Adipose tissue (tissue), 3 donors: ENCODE measurements around the gene SLK. TPM values are rescaled to one million over a fixed set of nuclear protein-coding genes. Genes with fewer than 3 reads are reported as not detected.

ENCODE experiments used
- H3K27ac ChIP-seq: one replicate; pipeline ENCODE4 v1.5.1; 2013; ENCODE audit warnings: low read depth, low read length
- WGBS, 3 donors: extraction: QIAGEN DNeasy Blood & Tissue Kit; methylation state at CpG; one replicate each; pipeline ENCODE4 v1.1.7; 2013; 5-methylcytosine and 5-hydroxymethylcytosine counted together
- polyA plus RNA-seq, 3 donors: library from polyadenylated mRNA; stranded (reverse); fragments of 200-250 nt; gene quantifications; one replicate each; pipeline ENCODE4 v1.2.3, GENCODE V29; 2013
- donor health status: healthy with polysubstance abuse.
- donor health status: Bipolar disorder and iron deficiency.
- donor health status: healthy.

Gene SLK
- polyA plus RNA-seq, 3 donors, result 8.2 to 21.3 (median 17.1) TPM

DNA sequence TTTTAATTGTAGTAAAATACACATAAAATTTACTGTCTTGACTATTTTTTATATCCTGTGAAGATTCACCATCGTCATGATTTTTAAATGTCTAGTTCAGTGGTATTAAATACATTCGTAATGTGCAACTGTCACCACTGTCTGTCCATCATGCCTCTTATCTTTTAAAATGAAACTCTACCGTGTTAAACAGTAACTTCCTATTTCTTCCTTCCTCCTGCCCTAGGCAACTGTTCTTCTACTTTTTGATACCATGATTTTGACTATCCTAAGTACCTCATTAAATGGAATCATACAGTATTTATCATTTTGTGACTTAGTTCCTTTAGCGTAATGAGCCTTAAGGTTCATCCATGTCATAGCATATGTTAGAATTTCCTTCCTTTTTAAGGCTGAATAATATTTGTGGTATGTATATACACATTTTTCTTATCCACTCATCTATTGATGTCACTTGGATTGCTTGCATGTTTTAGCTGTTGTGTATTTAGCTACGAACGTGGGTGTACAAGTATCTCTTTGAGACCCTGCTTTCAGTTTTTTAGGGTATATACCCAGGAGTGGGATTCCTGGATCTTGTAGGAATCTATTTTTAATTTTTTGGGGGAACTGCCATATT, 13.5 kb downstream of the SLK start:
- no peak overlapping the region for H3K27ac ChIP-seq
- WGBS, 3 donors, result 61 to 74% (median 64%) methylated on average over 6 of the region's 6 CpGs

DNA sequence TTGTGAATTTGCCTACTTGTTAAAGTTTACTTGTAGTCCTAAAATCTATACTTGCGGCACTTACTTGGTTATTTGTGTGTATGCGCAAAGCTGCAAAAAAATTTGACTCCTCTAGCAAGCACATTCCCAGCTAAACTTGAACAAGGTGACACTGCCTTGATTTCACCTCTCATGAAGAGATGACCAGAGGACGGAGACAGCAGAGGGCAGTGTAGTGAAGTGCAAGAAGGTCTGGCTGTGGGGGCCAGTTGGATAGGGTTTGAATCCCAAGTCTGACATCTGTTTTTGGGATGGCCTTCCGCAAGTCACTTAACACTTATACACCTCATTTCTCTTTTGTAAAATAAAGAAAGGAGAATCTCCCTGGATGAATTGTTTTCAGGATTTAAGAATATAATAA, 15.7 kb downstream of the SLK start:
- H3K27ac ChIP-seq, result no peak overlapping the region
- WGBS, 3 donors, result 94 to 97% (median 96%) methylated on average over 4 of the region's 4 CpGs

DNA sequence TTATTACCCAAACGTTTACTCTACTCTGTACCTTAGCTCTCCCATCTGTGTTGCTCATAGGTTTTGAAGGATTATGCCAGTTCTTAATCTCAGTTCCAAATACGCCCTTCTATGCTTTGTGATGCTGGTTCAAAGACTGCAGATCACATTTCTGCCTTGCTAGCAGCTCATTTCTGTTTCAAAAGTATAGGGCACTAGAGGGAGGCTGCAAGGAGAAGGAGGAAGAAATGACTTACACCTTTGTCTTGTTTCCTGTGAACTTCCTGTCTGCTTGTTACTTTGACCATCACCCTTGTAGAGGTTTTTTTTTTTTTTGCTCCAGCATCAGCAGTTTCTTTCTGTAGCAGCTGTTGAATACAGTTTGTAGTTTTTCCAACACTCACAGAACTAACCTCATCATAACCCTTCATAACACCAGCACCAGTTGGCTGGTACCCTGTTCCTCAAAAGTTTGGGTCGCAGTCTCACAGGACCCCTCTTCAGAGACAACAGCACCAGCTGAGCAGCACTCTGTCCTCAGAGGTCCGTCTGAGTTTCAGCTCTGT, 16.5 kb downstream of the SLK start:
- H3K27ac ChIP-seq, result no peak overlapping the region

DNA sequence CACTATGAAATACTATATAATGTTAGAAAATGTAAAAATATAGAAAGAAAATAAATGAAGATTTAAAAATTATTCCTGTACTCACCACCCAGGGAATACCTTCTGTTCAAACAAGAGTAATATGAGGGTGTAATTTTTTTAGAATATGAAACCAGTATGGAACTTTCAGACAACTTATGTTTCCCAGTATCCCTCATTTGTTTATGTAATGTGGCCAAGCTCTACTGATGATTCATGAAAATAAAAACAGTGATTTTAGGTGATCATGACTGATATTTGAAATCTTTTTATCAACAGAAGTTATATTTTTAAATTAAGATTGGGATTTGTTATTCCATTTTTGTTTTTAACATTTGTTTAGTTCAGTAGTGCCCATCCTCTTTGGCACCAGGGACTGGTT, 18.8 kb downstream of the SLK start:
- no peak overlapping the region for H3K27ac ChIP-seq

More for the DNA sequence above, 16.5 kb downstream of the SLK start:
- WGBS, 3 donors, result 23 to 48% (median 26%) methylated on average over 4 of the region's 4 CpGs

DNA sequence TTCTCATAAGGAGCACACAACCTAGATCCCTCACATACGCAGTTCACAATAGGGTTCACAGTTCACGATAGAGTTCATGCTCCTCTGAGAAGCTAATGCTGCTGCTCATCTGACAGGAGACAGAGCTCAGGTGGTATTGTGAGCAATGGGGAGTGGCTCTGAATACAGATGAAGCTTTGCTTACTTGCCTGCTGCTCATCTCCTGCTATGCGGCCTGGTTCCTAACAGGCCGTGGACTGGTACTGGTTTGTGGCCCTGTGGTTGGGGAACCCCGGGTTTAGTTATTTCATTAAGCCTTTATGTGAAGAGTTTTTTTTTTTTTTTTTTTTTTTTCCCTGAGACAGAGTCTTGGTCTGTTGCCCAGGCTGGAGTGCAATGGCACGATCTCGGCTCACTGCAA, 19.4 kb downstream of the SLK start:
- WGBS, 3 donors, result 77 to 86% (median 86%) methylated on average over 7 of the region's 7 CpGs
- H3K27ac ChIP-seq, result no peak overlapping the region

DNA sequence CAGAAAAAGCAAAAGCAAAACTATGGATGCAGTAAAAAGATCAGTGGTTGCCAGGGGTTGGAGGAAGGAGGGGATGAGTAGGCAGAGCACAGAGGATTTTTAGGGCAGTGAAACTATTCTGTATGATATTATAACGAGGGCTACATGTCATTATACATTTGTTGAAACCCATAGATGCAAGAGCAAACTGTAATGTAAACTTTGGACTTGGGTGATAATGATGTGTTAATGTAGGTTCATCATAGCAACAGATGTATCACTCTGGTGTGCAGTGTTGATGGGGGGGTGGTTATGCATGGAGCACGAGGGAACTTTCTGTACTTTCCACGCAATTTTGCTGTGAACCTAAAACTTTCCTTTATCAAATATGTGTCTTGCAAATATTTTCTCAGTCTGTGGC, 23.2 kb downstream of the SLK start:
- H3K27ac ChIP-seq, result no peak overlapping the region
- 63 to 82% (median 82%) methylated on average over 3 of the region's 3 CpGs for WGBS, 3 donors

DNA sequence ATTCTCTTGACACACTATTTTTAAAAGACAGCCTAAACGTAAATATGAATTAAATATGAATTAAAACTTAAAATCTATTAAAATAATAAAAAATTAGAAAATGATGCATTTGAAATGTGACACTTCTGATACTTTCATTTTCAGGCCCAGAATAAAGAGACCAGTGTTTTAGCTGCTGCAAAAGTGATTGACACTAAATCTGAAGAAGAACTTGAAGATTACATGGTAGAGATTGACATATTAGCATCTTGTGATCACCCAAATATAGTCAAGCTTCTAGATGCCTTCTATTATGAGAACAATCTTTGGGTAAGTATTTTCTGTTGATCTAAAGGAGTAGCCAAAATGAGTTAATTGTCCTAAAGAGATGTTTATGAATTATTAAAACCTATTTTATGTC, 23.6 kb downstream of the SLK start:
- no peak overlapping the region for H3K27ac ChIP-seq
- WGBS, 3 donors, result 73 to 92% (median 84%) methylated on average over 1 of the region's 1 CpG

DNA sequence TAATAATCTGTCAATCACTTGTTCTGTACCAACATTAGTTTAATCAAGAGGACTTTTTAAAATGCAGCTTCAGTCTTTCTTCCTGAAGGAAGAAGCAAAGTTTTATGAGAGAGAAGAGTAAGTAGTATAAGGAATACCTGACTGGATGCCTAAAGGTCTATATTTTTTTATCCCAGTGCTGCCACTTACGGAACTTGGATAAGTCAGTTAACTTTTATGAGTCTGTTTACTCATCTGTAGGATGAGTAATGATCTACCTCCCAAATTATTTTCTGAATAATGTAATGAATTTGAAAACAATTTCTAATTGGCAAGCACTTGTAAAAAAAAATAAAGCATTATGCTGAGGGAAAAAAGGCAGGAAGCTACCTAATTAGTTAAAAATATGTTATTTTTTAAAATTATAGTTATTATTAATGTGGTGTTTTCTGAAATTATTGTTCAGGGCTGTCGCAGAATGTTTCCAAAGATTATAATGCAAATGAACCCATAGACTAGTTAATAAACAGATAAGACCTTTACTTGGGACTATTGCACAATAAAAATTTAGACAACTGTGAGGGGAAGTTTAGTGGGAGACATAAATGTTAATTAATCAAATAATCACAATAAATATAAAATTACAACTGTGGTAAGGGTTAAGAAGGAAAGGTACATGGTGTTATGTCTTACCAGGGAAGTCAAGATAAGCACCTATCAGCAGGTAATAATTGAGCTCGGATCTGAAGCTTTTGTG, 24.6 kb downstream of the SLK start:
- H3K27ac ChIP-seq, result no peak overlapping the region
- WGBS, 3 donors, result 48 to 79% (median 79%) methylated on average over 3 of the region's 3 CpGs

DNA sequence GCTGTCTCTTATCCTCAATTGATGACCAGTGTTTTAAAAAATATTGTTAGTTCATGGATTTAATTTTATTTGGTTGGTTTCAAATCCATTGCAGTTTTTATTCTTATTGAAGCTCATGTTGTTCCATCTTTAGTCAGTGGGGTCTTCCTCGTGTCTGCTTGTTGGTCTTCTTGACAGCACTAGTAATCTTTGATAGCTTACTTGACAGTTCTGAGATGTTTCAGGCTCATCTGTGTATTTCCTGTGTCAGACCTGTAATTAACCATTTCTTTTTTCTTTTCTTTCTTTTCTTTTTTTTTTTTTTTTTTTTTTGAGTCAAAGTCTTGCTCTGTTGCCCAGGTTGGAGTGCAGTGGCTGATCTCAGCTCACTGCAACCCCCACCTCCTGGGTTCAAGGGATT, 28.2 kb downstream of the SLK start:
- H3K27ac ChIP-seq, result no peak overlapping the region
- 85 to 97% (median 90%) methylated on average over 1 of the region's 1 CpG for WGBS, 3 donors

DNA sequence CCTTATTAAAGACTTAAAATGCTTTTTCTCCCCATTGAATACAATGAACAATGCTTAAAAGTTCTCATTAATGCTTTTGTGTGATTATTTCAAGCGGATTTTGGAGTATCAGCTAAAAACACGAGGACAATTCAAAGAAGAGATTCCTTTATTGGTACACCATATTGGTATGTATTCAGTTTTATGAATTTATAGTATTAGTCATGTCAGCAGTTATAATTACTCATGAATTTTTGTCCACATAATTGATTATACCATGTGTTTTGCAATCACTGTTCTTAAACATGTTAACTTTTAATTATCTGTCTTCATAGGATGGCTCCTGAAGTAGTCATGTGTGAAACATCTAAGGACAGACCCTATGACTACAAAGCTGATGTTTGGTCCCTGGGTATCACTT, 31.9 kb downstream of the SLK start:
- H3K27ac ChIP-seq, result no peak overlapping the region
- 97 to 100% (median 99%) methylated on average over 2 of the region's 2 CpGs for WGBS, 3 donors

DNA sequence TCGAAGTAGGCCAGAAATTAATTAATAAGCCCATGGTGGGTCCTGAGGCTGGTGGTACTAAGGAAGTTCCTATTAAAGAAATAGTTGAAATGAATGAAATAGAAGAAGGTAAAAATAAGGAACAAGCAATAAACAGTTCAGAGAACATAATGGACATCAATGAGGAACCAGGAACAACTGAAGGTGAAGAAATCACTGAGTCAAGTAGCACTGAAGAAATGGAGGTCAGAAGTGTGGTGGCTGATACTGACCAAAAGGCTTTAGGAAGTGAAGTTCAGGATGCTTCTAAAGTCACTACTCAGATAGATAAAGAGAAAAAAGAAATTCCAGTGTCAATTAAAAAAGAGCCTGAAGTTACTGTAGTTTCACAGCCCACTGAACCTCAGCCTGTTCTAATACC, 36.0 kb downstream of the SLK start:
- 89 to 100% (median 100%) methylated on average over 1 of the region's 1 CpG for WGBS, 3 donors
- no peak overlapping the region for H3K27ac ChIP-seq

DNA sequence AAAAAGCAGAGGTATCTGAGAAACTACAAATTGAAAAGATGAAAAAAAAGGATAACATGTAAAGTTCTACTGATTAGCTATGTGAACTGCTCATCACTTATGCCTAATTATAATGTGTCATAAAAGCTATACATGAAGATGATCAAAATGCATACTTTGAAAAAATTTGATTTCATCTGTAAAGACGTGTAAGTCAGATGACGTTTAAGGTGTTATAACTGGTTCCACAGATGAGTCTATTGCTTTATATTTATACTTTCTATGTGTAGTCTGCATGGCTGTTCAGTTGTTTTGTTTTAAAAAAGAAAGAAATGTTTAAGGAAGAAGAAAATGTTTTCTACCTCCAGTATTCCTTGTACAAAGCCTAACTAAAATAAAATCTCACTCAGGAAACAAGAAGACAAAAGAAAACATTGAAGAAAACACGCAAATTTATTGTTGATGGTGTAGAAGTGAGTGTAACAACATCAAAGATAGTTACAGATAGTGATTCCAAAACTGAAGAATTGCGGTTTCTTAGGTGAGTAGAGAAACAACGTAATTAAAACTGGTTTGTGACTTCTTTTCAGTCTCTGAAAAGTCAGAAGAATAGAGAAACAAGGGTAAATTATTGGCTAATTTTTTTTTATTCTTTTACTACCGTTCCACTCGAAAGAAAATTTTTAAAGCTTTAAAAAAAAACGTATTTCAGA, 38.4 kb downstream of the SLK start:
- WGBS, 3 donors, result 86 to 94% (median 92%) methylated on average over 8 of the region's 8 CpGs
- H3K27ac ChIP-seq, result no peak overlapping the region

DNA sequence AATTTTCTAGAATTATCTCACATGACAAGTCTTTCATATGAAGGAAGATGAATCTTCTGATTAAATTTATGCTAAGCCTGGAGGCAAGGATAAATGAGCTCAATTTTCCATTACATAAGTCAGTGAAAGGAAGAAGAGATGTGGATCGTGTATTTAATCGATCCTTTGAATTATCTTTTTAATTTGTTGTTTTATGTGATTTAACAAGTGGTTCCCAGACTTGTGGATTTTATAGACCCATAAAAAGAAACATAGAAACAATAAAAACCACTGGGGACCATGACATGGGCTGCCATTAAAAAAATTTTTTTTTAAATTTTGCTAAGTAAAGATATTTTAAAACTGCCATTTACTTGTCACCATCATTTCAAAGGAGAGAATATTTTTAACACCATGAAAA, 45.0 kb downstream of the SLK start:
- 94 to 96% (median 94%) methylated on average over 2 of the region's 2 CpGs for WGBS, 3 donors

DNA sequence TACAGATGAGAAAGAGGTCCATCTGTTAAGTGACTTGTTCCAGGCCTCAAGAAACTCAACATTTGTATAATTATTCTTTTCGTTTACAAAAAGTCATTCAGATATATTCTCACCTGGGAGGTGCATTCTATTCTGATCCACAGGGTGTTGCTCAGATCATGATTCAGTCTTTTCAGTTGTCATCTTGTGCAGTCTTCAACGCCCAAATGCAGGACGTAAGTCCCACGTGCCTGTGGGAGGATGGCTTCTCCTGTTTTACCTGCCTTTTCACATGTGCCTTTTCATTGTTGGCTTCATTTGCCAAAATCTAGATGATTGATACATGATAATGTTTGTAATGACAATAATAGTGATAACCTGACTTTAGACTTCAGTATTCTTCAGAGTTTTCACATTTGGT, 46.5 kb downstream of the SLK start:
- H3K27ac ChIP-seq, result no peak overlapping the region
- 93 to 98% (median 94%) methylated on average over 4 of the region's 4 CpGs for WGBS, 3 donors

More for the DNA sequence above, 45.0 kb downstream of the SLK start:
- H3K27ac ChIP-seq, result no peak overlapping the region

DNA sequence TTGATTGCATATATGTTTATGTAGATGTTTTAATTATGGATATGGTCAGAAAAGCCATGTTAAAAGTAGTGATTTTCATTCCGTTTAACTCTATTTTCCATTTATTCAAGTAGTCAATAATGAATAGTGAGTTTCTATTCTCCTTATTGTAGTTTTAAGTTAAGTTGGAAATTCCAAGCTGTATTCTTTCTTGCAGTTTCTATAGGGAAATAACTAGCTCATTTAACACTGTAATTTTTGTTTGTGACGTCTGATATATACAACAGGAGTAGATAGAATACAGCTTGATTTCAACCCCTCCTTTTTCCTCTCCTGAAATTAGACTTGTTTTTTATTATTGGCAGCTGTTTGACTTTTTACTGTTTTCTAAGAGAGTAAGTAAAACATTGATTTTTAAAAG, 47.2 kb downstream of the SLK start:
- WGBS, 3 donors, result 92 to 93% (median 93%) methylated on average over 2 of the region's 2 CpGs
- no peak overlapping the region for H3K27ac ChIP-seq

DNA sequence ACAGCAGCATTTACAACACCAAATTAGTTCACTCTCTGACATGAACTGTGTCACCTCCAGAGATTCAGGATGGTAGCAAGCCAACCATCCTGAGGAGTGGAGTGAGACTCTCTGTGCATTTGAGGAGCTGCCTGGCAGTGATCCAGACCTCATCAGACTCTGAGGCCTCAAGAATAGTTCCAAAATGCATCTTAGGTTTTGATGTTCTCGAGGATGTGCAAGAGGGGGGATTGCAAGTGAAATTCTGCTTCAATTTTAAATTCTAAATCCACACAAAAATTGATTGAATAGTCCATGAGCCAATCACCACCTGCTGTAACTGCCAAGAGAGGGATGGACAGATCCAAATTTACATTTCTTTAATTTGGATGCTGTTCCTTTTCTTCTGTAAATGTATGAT, 49.7 kb downstream of the SLK start:
- H3K27ac ChIP-seq, result no peak overlapping the region
- WGBS, 3 donors, result 82 to 89% (median 83%) methylated on average over 1 of the region's 1 CpG

DNA sequence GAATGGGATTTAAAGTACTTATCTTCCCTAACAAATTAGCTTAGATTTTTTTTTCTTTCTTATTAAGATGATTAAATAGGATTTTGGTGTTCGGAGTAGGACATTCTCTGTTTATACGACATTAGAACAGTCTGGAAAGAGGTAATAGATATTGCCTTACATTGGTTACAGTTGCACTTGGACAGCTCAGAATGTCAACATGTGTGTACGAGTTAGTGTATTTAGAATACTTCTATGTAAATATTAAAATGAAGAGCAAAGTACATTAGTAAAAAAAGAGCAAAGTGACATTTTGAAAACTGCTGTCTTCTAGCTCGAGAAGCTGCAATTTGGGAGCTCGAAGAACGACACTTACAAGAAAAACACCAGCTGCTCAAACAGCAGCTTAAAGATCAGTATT, 51.5 kb downstream of the SLK start:
- WGBS, 3 donors, result 80 to 97% (median 94%) methylated on average over 6 of the region's 6 CpGs
- H3K27ac ChIP-seq, result no peak overlapping the region

DNA sequence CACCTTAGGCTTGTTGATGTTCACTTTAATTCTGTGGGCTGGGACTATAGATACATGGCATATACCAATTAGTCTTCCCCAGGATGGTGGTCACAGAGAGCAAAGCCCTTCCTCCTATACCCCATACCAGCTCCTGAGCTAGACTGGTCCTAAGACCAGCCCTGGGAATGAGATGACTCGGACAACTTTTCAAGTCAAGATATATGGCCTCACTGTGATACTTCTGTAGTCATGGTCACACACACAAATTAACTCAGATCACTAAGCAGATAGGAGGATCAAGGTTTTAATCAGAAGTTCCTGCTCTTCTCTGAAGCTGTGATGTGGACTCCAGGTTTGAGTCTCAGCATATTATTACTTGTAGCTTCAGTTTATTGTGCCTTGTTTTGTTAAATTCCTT, 53.1 kb downstream of the SLK start:
- WGBS, 3 donors, result 91 to 96% (median 95%) methylated on average over 1 of the region's 1 CpG
- no peak overlapping the region for H3K27ac ChIP-seq

DNA sequence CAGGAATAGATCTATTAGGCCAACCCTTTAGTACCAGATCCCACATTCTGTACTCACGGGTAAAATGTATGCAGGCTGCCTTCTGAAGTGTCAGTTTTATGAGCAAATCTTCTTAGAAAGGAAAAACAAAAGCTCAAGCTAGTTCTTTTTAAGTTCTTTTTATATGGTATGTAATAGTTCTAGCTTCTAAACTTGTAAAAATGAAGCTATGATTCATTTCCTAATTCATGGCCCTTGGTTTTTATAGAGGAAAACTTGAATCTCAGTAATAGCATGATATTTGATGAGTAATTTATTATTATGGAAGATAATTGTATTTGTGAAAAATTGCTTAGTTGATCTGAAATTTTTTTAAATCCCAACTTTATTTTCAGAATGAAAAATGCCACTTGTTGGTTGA, 54.3 kb downstream of the SLK start:
- WGBS, 3 donors, result 94 to 100% (median 96%) methylated on average over 1 of the region's 1 CpG
- no peak overlapping the region for H3K27ac ChIP-seq
